Fibroblast of skin of abdomen (primary cell): ENCODE results near the gene IFNL1. TPM values are rescaled to one million over a fixed set of nuclear protein-coding genes. Genes with fewer than 3 reads are reported as not detected.
A peak's percentile ranks its signal among the peaks of the same experiment; 100 is the strongest.
"Not testable (repeated sequence)": the region's sequence is repeated elsewhere in the genome, so short reads cannot be mapped to it uniquely, and the experiment has no call there.

Experiments
- DNase-seq: peaks from one replicate; pipeline ENCODE4 v3.0.0-alpha.2; 2013
- polyA plus RNA-seq, 2 experiments: library from polyadenylated mRNA; unstranded; fragments of 120-200 nt; gene quantifications; one replicate each; pipeline ENCODE4 v1.2.1, GENCODE V29; 2013; ENCODE audit not compliant: insufficient read length in 2 of 2

The IFNL1 gene
- polyA plus RNA-seq (2013, experiment 1 of 2; ENCODE audit: insufficient read length) = not detected
- polyA plus RNA-seq (2013, experiment 2 of 2; ENCODE audit: insufficient read length) = not detected

DNA sequence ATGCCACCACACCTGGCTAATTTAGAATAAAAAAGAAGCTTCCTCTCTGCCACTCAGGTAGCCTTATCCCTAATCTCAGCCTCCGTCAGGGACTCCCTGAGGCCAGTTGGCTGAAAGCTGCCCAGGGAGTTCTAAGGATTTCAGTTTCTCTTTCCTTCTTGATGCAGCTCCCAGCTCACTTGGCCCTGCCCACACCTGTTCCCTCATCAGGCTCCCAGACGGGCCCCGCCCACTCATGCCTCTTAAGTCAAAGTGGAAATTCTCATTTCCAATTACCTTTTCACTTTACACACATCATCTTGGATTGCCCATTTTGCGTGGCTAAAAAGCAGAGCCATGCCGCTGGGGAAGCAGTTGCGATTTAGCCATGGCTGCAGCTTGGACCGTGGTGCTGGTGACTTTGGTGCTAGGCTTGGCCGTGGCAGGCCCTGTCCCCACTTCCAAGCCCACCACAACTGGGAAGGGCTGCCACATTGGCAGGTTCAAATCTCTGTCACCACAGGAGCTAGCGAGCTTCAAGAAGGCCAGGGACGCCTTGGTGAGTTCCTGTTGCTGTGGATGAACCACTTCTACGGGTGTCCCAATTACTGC lies at the start of gene IFNL1:
Gene IFNL1 (plus strand): TSS at position 353 of the 591 bp plus-strand sequence. CDS start 15 bp downstream, at position 368.
- no peak for DNase-seq

DNA sequence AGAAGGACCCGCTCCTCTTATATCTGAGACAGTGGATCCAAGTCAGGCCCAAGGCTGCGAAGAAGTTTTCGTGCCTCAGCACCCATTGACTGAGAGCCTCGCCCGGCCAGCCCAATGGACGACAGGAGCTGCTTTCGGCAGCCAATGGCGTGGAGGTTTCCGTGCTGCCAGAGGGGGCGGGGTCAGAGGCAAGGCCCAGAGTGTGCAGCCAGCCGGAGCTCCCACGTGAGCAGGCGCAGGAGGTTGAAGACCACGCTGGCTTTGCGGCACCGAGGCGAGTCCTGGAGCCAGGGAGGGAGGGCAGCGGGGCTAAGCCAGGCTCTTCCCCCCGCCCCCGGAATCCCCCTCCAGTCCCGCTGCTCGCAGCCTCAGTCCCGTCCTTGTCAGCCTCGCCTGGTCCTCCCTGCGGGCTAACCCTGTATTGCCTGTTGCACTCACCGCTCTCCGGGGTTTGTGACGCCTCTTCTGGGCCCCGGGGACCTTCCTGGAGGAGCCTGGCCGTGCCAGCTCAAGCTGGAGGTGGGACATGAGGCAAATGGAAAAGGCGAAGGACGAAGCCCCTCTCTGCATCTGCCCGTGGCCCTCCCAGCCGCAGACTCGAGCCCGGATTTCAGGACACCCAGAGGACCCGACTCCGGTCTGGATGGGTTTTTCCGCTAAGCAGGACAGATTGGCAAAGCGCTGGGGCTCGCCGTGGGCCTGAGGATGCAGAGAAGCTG lies 49.1 kb upstream of the IFNL1 start:
- DNase-seq = peak; percentile 13

DNA sequence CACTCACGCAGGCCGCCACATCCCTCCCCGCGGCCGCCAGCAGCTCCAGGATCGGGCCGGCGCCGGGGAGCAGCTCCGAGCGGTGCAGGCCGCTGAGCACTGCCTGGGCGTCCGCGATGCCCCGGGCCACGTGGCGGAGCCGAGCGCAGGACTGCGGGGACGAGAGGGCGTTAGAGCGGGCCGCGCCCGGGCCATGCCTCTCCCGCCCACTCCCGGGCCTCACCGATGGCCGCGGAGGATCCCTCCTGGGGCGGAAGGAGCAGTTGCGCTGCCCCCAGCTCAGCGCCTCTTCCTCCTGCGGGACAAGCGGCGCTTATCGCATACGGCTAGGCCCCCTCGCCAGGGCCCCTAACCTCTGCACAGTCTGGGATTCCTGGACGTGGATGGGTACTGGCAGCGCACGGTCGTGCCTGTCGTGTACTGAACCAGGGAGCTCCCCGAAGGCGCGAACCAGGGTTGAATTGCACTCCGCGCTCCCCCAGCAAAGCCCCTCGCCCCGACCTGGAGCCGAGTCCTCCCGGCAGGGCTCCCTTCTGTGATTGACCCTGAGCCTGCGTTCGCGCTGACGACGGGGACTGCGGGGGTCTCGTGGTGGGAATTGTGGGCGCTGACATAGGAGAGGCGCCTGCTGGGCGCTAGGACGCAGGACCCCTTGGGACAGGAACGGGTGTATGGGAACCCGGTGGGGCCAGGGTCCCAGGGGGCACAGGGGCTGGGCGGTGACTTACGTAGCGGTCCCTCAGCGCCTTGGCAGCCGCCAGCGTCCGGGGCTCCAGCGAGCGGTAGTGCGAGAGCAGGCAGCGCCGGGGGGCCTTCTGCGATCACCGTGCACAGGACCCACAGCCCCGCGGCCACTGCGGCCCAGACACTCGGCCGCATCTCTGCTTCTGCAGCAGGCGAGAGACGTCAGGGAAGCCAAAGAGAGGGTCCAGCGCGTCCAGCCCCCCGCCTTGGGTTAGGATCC lies 48.2 kb upstream of the IFNL1 start:
- DNase-seq = peak; percentile 4

DNA sequence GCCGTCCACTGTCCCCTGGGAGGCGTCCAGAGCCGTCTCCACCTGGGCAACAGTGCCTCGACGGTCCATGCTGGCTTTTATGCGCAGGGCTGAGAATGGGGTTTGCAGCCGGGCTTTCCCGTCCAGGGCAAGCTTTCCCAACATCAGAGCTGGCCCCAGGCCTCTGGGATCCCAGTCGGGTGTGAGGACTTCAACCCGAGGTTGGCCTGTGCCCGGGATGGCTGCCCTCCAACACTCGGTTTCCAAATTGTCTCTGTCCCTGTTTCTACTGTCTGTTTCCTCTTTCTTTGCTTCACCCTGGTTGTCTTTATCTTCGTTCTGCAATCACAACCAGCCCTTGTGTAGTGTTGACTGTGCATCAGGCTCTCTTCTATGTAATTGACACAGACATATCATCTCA lies 47.4 kb upstream of the IFNL1 start, which contains the start of gene IFNL4:
Gene IFNL4 (minus strand): TSS at position 51 of the 400 bp plus-strand sequence.
- no peak for DNase-seq

DNA sequence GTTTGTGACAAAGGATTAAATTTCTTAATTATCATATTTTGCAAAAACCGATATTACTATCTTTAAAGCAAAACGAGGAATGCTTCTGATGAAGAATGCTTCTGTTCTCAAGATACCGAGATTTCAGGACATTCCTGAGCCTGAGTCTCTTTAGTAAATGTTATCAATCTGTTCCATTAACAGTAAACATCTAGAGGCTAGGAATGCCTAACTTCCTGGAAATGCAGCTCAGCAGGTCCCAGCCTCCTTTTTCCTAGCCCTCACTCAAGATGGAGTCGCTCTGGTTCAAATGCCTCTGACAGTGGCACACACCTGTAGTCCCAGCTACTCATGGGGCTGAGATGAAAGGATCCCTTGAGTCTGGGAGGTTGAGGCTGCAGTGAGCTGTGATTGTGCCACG lies 45.1 kb upstream of the IFNL1 start:
- no peak for DNase-seq

DNA sequence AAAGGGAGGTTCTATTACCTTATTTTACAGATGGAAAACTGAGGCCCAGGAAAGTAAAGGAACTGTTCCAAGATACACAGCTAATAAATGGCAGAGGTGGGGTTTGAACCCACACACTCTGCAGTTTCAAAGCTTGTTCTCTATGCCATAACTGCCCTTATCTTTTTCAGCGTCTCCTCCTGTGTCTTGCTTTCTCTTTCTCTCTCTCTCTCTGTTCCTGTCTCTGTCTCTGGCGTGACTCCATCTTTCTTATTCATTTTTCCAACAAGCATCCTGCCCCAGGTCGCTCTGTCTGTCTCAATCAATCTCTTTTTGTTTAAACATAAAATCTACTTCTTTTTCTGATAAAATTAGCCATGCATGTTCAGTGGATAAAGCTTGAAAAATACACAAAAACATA lies 44.4 kb upstream of the IFNL1 start:
- DNase-seq = no peak

DNA sequence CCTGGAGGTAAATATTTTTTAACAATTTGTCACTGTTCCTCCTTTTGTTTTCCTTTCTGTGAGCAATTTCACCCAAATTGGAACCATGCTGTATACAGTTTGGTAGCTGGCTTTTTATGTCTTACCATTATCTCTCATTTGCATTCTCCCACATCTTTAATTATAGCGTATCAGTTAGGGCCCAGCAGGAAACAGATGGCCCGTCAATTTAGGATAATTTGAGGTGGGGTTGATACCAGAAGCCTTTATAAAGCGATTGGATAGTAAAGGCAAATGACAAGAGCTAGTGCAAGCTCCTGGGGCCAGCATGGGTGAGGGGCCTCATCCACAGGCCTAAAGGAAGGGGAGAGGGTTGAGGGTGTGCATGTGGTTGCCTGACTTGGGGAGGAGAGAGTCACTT lies 43.7 kb upstream of the IFNL1 start:
- no peak for DNase-seq

DNA sequence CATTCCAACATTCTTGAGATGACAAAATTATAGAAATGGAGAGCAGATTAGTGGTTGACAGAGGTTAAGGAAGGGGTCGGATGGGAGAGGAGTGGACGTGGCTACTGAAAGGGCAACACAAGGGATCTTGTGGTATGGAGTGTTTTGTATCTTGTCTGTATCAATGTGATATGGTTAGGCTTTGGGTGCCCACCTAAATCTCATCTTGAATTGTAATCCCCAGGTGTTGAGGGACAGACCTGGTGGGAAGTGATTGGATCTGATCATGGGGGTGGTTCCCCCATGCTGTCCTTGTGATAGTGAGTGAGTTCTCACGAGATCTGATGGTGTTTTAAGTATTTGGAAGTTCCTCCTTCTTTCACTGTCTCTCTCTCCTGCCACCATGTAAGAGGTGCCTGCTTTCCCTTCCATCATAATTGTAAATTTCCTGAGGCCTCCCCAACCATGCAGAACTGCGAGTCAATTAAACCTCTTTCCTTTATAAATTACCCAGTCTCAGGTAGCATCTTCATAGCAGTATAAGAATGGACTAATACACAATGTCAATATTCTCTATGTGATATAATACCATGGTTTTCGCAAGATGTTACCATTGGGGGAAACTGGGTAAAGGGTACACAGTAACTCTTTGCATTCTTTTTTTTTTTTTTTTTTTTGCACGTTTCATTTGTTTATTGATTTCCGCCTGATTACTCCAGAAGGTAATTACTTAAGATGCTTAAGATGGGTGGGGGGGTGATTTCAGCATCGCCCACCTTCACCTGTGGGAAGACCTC lies 42.6 kb upstream of the IFNL1 start:
- no peak for DNase-seq

DNA sequence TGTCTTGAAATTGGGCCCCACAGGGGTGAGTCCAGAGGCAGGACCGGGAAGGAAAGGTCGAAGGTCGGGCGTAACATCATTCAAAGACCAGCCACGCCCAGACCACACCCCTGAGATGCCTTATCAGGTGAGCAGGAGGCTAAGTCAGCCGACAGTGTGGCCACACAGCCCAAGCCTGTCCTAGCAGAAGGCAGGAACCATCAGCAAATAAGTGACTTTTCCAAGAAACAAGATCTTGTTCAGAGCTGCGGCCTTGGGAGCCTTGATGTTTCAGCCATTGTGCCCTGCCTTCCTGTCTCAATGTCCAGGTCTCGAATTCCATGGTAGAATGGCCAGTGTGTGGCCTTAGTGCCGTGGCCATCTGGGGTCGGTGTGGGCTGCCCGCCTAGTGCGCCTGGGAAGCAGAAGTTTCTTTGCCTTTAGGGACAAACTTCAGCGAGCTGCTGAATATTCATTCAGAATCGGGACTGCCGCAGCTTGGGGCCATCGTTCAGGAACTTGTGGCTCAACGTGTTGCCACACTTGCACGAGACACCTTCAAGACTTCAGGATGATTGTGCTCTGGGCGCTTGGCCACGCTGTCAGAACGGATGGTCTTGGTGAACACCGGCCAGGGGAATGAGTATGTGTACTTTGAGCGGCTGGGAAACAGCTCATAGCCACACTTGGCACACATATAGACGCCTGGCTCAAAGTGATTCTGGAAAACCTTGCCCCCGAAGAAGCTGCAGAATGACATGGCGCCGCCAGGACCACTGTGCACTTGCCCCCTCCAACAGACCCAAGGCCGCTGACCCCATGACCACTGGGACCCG lies 41.5 kb upstream of the IFNL1 start:
- DNase-seq = no peak

DNA sequence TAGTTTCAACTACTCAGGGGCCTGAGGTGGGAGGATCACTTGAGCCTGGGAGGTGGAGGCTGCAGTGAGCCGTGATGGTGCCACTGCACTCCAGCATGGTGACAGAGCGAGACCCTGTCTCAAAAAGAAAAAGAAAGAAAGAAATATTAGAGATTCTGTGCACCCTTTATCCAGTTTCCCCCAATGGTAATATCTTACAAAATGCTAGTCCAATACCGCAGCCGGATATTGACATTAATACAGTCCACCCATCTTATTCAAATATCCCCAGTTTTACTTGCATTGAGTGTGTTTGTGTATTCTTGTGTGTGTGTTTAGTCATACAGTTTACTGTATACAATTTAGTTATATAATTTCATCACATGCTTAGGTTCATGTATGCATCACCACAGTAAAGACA lies 39.0 kb upstream of the IFNL1 start:
- no peak for DNase-seq

DNA sequence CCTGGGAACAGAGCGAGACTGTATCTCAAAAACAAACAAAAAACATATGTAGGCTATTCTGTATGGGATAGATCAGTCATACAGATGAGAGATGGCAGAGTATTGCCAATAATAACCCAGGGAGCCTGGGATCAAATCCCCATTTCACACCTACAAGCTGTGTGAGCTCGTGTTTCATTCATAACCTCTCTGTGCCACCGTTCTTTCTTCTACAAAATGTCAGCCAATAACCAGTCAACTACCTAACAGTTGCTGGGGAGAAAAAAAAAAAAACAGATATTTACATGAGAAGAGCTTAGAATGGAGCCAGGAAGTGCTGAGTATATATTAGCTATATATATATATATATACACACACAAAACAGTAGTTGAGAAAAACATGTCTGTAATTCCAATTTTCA lies 34.5 kb upstream of the IFNL1 start:
- DNase-seq = no peak

DNA sequence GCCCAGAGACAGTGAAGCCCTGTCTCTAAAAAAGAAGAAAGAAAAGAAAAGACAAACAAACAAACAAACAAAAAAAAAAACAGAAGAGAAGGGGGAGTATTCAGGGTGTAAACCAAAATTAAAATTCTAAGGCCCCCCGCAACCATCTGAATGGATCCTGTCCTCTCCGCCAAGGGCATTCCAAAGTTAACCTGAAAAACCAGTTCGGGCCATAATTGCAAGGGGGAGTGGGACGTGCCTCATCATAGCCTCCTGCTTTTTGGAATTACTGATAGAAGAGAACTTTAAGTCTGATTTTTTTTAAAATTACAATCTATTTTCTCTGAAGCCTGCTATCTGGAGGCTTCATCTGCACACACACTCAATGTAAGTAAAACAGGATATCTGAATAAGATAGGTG lies 33.7 kb upstream of the IFNL1 start:
- no peak for DNase-seq

DNA sequence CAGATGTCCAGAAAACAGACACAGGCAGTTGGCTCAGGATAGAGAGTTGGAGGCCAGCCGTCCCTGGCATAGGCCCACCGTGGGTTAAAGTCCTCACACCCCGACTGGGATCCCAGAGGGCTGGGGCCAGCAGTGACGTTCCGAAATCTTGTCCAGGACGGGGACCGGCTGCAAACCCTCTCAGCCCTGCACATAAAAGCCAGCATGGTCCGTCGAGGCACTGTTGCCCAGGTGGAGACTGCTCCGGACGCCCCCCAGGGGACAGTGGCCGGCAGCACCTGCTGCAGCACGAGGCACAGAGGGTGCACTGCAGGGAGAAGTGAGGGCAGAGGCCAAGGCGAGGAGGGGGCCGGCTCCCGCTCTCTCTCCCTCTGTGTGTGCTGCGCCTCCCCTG lies 32.3 kb upstream of the IFNL1 start:
- DNase-seq = no peak

DNA sequence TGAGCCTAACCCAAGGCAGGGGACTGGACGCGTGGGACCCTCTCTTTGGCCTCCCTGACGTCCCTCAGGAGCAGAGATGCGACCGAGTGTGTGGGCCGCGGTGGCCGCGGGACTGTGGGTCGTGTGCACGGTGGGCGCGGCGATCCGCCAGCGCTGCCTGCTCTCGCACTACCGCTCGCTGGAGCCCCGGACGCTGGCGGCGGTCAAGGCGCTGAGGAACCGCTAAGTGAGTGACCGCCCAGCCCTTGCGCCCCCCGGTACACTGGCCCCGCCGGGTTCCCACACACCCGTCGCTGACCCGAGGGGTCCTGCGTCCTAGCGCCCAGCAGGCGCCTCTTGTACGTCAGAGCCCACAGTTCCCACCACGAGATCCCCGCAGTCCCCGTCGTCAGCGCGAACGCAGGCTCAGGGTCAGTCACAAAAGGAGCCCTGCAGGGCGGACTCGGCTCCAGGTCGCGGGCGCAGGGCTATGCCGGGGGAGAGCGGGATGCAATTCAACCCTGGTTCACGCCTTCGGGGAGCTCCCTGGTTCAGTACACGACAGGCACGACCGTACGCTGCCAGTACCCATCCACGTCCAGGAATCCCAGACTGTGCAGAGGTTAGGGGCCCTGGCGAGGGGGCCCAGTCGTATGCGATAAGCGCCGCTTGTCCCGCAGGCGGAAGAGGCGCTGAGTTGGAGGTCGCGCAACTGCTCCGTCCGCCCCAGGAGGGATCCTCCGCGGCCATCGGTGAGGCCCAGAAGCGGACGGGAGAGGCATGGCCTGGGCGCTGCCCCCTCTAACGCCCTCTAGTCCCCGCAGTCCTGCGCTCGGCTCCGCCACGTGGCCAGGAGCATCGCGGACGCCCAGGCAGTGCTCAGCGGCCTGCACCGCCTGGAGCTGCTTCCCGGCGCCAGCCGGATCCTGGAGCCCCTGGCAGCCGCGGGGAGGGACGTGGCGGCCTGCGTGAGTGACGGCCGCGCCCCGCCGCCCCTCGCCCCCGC lies 31.6 kb upstream of the IFNL1 start:
- DNase-seq = no peak

DNA sequence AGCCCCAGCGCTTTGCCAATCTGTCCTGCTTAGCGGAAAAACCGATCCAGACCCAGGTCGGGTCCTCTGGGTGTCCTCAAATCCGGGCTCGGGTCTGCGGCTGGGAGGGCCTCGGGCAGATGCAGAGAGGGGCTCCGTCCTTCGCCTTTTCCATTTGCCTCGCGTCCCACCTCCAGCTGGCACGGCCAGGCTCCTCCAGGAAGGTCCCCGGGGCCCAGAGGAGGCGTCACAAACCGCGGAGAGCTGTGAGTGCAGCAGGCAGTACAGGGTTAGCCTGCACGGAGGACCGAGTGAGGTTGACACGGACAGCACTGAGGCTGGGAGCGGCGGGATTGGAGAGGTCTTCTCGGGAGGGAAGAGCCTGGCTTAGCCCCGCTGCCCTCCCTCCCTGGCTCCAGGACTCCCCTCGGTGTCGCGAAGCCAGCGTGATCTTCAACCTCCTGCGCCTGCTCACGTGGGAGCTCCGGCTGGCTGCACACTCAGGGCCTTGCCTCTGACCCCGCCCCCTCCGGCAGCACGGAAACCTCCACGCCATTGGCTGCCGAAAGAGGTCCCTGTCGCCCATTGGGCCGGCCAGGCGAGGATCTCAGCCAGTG lies 30.8 kb upstream of the IFNL1 start:
- DNase-seq = no peak

DNA sequence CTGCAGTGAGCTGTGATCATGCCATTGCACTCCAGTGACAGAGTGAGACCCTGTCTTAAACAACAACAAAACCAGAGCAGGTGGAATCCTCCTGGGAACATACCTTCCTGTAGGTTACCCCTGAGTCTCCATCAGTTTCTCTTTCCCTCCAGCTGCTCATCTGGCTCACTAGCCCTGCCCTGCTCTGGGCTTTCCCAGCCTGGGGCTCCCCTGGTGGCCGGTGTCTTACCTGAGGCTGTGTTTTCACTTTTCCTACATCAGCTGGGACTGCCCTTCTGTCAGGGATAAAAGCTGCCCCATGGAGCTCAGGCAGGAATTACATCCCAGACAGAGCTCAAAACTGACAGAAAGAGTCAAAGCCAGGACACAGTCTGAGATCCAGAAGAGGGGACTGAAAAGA lies 28.1 kb upstream of the IFNL1 start, which contains the start of gene IFNL2:
Gene IFNL2 (plus strand): TSS at position 312 of the 400 bp plus-strand sequence. CDS start 173 bp downstream, outside the sequence.
- DNase-seq = not testable (repeated sequence)

DNA sequence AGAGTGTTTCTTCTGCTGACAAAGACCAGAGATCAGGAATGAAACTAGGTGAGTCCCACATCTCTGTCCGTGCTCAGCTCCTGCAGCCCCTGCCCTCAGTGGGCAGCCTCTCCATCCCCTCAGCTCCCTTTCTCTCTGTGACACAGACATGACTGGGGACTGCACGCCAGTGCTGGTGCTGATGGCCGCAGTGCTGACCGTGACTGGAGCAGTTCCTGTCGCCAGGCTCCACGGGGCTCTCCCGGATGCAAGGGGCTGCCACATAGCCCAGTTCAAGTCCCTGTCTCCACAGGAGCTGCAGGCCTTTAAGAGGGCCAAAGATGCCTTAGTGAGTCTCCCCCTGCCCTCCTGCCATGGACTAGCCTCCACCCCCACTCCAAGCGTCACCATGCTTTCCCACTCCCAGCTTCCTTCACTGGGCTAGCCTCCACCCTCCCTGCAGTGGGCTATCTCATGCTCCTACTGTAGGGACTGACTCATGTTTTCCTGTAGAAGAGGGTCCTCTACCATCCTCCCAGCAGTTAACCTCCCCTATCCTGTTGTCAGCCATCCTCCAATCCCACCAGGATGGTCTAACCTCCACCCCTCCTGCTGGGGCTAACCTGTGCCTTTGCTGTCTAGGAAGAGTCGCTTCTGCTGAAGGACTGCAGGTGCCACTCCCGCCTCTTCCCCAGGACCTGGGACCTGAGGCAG lies 27.5 kb upstream of the IFNL1 start:
- not testable (repeated sequence) for DNase-seq

DNA sequence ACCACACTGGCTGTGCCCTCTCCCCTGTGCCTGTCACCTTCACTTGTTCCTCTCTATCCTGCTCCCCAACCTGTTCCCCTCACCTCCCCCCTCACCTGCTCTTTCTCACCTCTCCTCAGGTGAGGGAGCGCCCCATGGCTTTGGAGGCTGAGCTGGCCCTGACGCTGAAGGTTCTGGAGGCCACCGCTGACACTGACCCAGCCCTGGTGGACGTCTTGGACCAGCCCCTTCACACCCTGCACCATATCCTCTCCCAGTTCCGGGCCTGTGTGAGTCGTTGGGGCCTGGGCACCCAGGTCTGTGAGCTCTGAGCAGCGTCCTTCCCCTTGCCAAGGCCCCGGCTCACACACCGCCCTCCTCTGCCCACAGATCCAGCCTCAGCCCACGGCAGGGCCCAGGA lies 26.8 kb upstream of the IFNL1 start:
- DNase-seq = not testable (repeated sequence)
